ENCODE measurements around the gene STX1A.

GRCh38 chr7:73715648-73716317 lies 3.7 kb downstream of the STX1A start:
- TF ChIP-seq CTCF (IDR thresholded peaks at IDR 0.05) = no peak
- no peak for TF ChIP-seq EP300 (IDR thresholded peaks at IDR 0.05)
- no peak for TF ChIP-seq POLR2A (IDR thresholded peaks at IDR 0.05)
- TF ChIP-seq POLR2AphosphoS5 (IDR thresholded peaks at IDR 0.05) = no peak

Data from sigmoid colon (tissue), 4 donors.